Mesodermal cell (in vitro differentiated cells): Measurements from ENCODE around the gene PEX11A.

Experiments used
- H3K27ac ChIP-seq: 2 replicates; pipeline ENCODE4 v1.7.0; 2013; ENCODE audit warnings: mild to moderate bottlenecking, low read depth, low read length, moderate library complexity; ENCODE audit not compliant: severe bottlenecking
- H3K36me3 ChIP-seq: 2 replicates; pipeline ENCODE4 v1.7.1; 2013; ENCODE audit warnings: mild to moderate bottlenecking, low read length, moderate library complexity; ENCODE audit not compliant: control insufficient read depth, insufficient read depth
- H3K4me1 ChIP-seq: one replicate; pipeline ENCODE4 v1.7.1; 2013; ENCODE audit warnings: mild to moderate bottlenecking, low read length; ENCODE audit not compliant: insufficient read depth, control insufficient read depth, poor library complexity, severe bottlenecking
- H3K4me3 ChIP-seq: 2 replicates; pipeline ENCODE4 v1.7.0; 2013; ENCODE audit warnings: low read length, control low read depth, mild to moderate bottlenecking; ENCODE audit not compliant: insufficient read depth, poor library complexity, severe bottlenecking; ENCODE audit errors: extremely low read depth
- H3K9me3 ChIP-seq: 2 replicates; pipeline ENCODE4 v1.7.1; 2013; ENCODE audit warnings: mild to moderate bottlenecking, low read length, moderate library complexity; ENCODE audit not compliant: control insufficient read depth
- WGBS, 2 experiments: methylation state at CpG; one replicate each; pipeline ENCODE4 v1.1.5; 2013; ENCODE audit warnings: missing lambda C conversion rate in 2 of 2; ENCODE audit not compliant: insufficient coverage in 2 of 2; 5-methylcytosine and 5-hydroxymethylcytosine counted together

The PEX11A gene

GRCh38 chr15:89666858-89667705, 23.5 kb downstream of the PEX11A start:
- H3K4me1 ChIP-seq = peaks cover 18% of the 10 kb centered on the region
- H3K9me3 ChIP-seq = no peaks in the 10 kb centered on the region
- no peak overlapping the region for H3K4me3 ChIP-seq
- H3K36me3 ChIP-seq = no peaks in the 10 kb centered on the region
- no peak overlapping the region for H3K27ac ChIP-seq
- WGBS, 2 experiments = 93 to 94% methylated on average over 10 to 11 of the region's 13 CpGs

- H3K4me3 ChIP-seq = peak overlapping the region; percentile 18
- 84 to 88% methylated on average over 3 to 6 of the region's 8 CpGs for WGBS, 2 experiments
Observed at GRCh38 chr15:89666184-89666857, 24.2 kb downstream of the PEX11A start.

GRCh38 chr15:89665449-89666181, 24.9 kb downstream of the PEX11A start:
- H3K4me3 ChIP-seq = peak overlapping the region; percentile 19
- 8 to 9% methylated on average over 49 to 55 of the region's 72 CpGs for WGBS, 2 experiments
- peaks cover 18% of the 10 kb centered on the region for H3K4me1 ChIP-seq
- H3K27ac ChIP-seq = no peak overlapping the region
- H3K36me3 ChIP-seq = no peaks in the 10 kb centered on the region
- no peaks in the 10 kb centered on the region for H3K9me3 ChIP-seq

More at GRCh38 chr15:89666184-89666857, 24.2 kb downstream of the PEX11A start:
- H3K36me3 ChIP-seq = no peaks in the 10 kb centered on the region
- H3K4me1 ChIP-seq = peaks cover 18% of the 10 kb centered on the region
- H3K27ac ChIP-seq = no peak overlapping the region
- no peaks in the 10 kb centered on the region for H3K9me3 ChIP-seq

- Histone ChIP-seq H3K27ac (no peak overlapping the region), H3K4me3 (peak overlapping the region; percentile 19)
Observed at GRCh38 chr15:89664441-89665350, 25.9 kb downstream of the PEX11A start.

DNA sequence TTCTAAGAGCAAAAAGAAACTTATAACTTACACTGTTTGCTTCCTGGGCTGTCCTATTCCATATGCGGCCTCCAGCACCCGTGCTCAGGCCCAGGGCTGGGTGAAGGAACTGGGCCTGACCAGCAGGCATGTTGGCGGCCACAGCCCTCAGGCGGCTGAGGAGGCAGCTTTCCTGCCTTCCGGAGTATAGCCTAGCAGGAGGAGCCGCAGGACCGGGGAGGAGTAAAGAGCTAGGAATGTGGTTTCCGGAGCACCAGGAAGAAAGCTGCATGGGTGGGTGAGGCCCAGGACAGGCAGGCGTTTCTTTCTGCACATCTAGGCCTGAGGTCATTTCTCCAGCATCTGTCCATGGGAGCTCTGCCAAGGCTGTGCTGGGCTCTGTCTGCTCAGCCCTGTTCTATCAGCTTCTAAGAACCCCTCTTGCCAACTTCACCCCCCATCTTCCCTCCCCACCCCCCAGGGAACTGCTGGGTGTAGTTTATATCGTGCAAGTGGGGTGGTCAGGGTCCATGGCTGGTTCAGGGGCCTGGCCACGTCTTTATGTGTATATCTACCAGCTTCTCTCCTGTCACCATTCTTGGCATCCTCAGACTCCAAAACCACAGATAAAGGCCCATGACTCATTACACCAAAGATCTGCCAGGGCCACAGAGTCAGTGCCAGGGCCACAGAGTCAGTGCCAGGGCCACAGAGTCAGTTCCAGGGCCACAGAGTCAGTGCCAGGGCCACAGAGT, 27.5 kb downstream of the PEX11A start:
- peaks cover 18% of the 10 kb centered on the region for H3K4me1 ChIP-seq
- H3K36me3 ChIP-seq = no peaks in the 10 kb centered on the region
- H3K9me3 ChIP-seq = no peaks in the 10 kb centered on the region
- 68 to 75% methylated on average over 10 of the region's 11 CpGs for WGBS, 2 experiments
- no peak overlapping the region for H3K27ac ChIP-seq
- H3K4me3 ChIP-seq = no peak overlapping the region

More at GRCh38 chr15:89664441-89665350, 25.9 kb downstream of the PEX11A start:
- Histone ChIP-seq H3K9me3 (no peaks in the 10 kb centered on the region), H3K36me3 (no peaks in the 10 kb centered on the region), H3K4me1 (peaks cover 18% of the 10 kb centered on the region)
- 72 to 82% methylated on average over 6 to 7 of the region's 13 CpGs for WGBS, 2 experiments

DNA sequence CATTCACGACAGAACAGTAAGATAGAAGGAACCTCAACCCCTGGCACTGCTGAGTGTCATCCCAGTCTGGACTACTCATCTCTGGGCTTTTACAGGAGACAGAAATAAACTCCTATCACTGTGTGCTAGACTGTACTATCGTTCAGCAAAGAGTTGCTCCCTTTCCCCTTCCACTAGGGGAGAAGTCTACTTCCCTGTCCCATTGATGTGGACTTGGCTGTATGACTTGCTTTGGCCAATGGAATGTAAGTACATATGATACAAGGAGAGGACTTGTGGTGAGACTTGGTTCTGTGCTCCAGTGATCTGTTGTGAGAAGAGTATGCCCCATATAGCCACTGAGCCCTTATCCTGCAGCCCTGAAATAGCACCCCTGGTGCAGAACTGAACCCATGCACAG, 30.0 kb downstream of the PEX11A start:
- Histone ChIP-seq H3K36me3 (no peaks in the 10 kb centered on the region), H3K9me3 (no peaks in the 10 kb centered on the region), H3K27ac (no peak overlapping the region), H3K4me3 (no peak overlapping the region), H3K4me1 (peaks cover 17% of the 10 kb centered on the region)
- WGBS, 2 experiments = 71% methylated on average over 1 of the region's 2 CpGs; no CpG with 5 or more reads in 1 of the 2 experiments

GRCh38 chr15:89659295-89659694, 31.3 kb downstream of the PEX11A start:
- Histone ChIP-seq H3K36me3 (no peaks in the 10 kb centered on the region), H3K4me1 (peaks cover 14% of the 10 kb centered on the region), H3K4me3 (no peak overlapping the region), H3K9me3 (no peaks in the 10 kb centered on the region), H3K27ac (no peak overlapping the region)
- 86 to 100% methylated on average over 1 of the region's 2 CpGs for WGBS, 2 experiments

DNA sequence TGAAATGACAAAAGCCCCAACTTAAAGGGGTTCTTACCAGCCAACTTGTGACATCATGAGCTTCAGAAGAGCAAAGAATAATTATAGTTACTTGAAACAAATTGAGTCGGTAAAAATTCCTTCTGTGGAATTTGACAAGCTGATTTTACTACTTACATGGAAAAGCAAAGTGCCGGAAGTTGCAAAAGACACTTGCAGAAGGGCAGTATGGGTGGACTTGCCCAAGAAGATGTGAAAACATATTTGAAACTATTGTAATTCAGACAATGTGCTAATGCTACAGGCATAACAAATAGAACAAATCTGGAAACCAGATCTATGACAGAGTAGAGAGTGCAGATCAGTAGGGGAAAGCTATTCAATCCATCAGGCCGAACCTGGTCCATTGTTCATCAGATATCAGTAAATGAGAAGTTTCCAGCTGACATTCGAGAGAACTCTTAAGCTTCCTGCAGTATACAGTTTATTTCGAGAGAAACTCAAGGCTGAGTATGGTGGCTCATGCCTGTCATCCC, 32.8 kb downstream of the PEX11A start:
- Histone ChIP-seq H3K27ac (no peak overlapping the region), H3K9me3 (no peaks in the 10 kb centered on the region), H3K4me3 (no peak overlapping the region), H3K36me3 (no peaks in the 10 kb centered on the region), H3K4me1 (peaks cover 9% of the 10 kb centered on the region)
- WGBS, 2 experiments = 92 to 95% methylated on average over 3 to 5 of the region's 5 CpGs

DNA sequence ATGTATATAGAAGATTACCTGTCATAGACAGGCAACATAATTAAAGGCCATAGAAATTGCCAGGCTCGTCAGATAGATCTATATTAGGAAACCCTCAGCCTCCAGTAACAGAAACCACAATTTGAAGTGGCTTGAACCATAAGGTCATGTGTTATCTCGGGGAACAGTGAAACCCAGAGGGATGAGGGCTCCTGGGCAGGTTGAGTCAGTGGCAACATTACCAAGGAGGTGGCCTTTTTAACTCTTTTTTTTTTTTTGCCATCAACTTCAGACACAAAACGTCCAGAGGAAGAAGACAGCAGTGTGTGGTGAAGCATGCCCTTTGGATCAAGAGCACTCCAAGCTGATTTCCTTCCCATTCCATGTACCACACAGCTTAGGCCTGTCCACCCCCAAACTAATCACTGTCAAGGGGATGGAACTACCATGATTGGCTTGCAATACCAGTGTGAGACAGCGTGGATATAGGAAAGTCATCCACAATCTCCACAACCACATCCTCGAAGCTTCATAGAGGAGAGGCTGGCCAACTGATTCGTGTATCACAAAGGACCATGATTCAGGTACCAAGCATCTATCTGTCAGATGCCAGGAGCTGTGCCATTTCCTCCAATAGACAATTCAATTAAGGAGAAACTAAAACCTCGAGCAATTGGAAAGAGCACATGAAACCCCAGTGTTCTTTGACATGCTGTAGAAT, 34.3 kb downstream of the PEX11A start:
- 85 to 92% methylated on average over 3 to 6 of the region's 7 CpGs for WGBS, 2 experiments
- H3K4me3 ChIP-seq = no peak overlapping the region
- no peak overlapping the region for H3K27ac ChIP-seq
- H3K36me3 ChIP-seq = peaks cover 9% of the 10 kb centered on the region
- no peaks in the 10 kb centered on the region for H3K9me3 ChIP-seq
- H3K4me1 ChIP-seq = peaks cover 5% of the 10 kb centered on the region
